Fibroblast of mammary gland (primary cell): ENCODE measurements around the gene CTDSPL.

ENCODE experiments used
- DNase-seq: peaks from one replicate; pipeline ENCODE4 v3.0.0-alpha.2; 2010; ENCODE audit warnings: low read depth
- H3K4me3 ChIP-seq: 2 replicates; pipeline ENCODE4 v1.5.1; 2011; ENCODE audit warnings: low read depth, mild to moderate bottlenecking, low read length, moderate library complexity; ENCODE audit not compliant: control insufficient read depth
- TF ChIP-seq, protein P1 (sequence below): conservative IDR thresholded peaks from 2 replicates; pipeline ENCODE4 v1.5.1; 2011; ENCODE audit warnings: low read depth, low read length, inconsistent platforms; ENCODE audit not compliant: control insufficient read depth, insufficient read depth

Gene CTDSPL

GRCh38 chr3:37943126-37943525, 81.4 kb downstream of the CTDSPL start:
- no peak for DNase-seq
- H3K4me3 ChIP-seq = no peak overlapping the region
- TF ChIP-seq, protein P1, sequence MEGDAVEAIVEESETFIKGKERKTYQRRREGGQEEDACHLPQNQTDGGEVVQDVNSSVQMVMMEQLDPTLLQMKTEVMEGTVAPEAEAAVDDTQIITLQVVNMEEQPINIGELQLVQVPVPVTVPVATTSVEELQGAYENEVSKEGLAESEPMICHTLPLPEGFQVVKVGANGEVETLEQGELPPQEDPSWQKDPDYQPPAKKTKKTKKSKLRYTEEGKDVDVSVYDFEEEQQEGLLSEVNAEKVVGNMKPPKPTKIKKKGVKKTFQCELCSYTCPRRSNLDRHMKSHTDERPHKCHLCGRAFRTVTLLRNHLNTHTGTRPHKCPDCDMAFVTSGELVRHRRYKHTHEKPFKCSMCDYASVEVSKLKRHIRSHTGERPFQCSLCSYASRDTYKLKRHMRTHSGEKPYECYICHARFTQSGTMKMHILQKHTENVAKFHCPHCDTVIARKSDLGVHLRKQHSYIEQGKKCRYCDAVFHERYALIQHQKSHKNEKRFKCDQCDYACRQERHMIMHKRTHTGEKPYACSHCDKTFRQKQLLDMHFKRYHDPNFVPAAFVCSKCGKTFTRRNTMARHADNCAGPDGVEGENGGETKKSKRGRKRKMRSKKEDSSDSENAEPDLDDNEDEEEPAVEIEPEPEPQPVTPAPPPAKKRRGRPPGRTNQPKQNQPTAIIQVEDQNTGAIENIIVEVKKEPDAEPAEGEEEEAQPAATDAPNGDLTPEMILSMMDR = no peak

- TF ChIP-seq, protein P1 = no peak
- no peak overlapping the region for H3K4me3 ChIP-seq
- no peak for DNase-seq
Measured at GRCh38 chr3:37943631-37944314, 82.1 kb downstream of the CTDSPL start.

DNA sequence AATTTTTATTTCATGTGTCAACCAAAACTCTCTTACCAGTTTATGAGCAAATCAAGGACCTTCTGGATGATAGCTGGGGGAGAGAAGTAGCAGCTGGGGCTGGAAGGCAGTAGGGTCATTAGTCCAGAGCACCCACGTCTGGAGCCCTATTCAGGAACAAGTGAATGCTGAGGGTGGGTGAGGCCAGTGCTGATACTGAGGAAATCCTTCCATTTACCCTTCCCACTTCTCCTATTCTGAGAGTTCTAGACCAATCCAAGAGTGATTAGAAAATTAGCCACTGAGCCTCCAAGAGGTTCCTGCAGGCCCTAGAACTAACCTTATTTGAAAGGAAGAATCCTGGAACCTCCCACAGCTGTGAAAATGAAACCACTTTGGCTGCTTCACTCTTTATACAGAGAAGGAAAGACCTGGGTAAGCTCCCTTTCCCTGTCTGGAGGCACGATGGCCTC, 82.7 kb downstream of the CTDSPL start:
- H3K4me3 ChIP-seq = no peak overlapping the region
- TF ChIP-seq, protein P1 = no peak
- DNase-seq = no peak

GRCh38 chr3:37945156-37945806, 83.6 kb downstream of the CTDSPL start:
- TF ChIP-seq, protein P1 = no peak
- H3K4me3 ChIP-seq = no peak overlapping the region
- DNase-seq = no peak

GRCh38 chr3:37945807-37946530, 84.3 kb downstream of the CTDSPL start:
- no peak overlapping the region for H3K4me3 ChIP-seq
- no peak for DNase-seq

DNA sequence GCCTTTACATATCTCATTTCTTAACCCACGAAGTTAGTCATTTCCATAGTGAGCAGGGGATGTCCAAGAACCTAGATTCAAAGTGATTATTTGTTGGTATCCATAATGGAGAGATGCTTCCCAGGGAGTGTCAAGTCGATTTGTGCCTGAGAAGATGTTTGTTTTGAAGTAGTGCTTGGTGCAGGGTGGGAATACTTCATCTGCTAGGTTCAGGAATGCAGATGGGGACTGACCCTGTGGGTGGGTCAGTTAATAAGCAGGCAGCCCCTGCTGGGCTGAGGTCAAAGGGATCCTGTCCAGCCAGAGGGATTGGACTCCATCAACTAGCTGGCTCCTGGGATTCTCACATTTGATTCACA, 84.8 kb downstream of the CTDSPL start:
- no peak overlapping the region for H3K4me3 ChIP-seq
- TF ChIP-seq, protein P1 = no peak
- no peak for DNase-seq

More at GRCh38 chr3:37945807-37946530, 84.3 kb downstream of the CTDSPL start:
- TF ChIP-seq, protein P1 = no peak
